Caco-2 (cell line): Measurements from ENCODE around the gene GMFB. TPM values are rescaled to one million over a fixed set of nuclear protein-coding genes. Genes with fewer than 3 reads are reported as not detected.

Experiments used
- BruUV-seq: library from RNA; stranded (reverse); fragments of 400-500 nt; replicated peaks from 2 replicates; lab custom pipeline; 2021; lab: Mats Ljungman, UMichigan
- CTCF ChIA-PET: fragments of 300-600 bp; sonication (Branson Sonifier 250); formaldehyde crosslinking; loops from one replicate; lab custom pipeline; 2022; ENCODE audit warnings: antibody characterized with exemption; lab: Charles Lee
- POLR2A ChIA-PET: fragments of 300-600 bp; sonication (Branson Sonifier 250); formaldehyde crosslinking; loops from one replicate; lab custom pipeline; 2022; ENCODE audit warnings: antibody characterized with exemption; lab: Charles Lee
- DNase-seq, 2 experiments: peaks; one replicate each; pipeline versions ENCODE4 v3.0.0 to v3.0.0-alpha.2; 2020 to 2022
- H3K27me3 ChIP-seq: replicated peaks from 2 replicates; pipeline ENCODE4 v1.6.0; 2011; ENCODE audit warnings: low read length; ENCODE audit not compliant: control insufficient read depth, insufficient read depth
- H3K36me3 ChIP-seq: 2 replicates; pipeline ENCODE4 v1.5.1; 2011; ENCODE audit warnings: low read length; ENCODE audit not compliant: control insufficient read depth, insufficient read depth
- H3K4me1 ChIP-seq: fragments of 250-450 bp; sonication (Bioruptor Pico); 2 replicates; pipeline ENCODE4 v1.5.1; 2020; ENCODE audit warnings: mild to moderate bottlenecking
- H3K4me3 ChIP-seq: 2 replicates; pipeline ENCODE4 v1.5.1; 2011; ENCODE audit warnings: low read depth, mild to moderate bottlenecking, control low read depth, low read length
- H3K9me3 ChIP-seq: fragments of 250-450 bp; sonication (Bioruptor Pico); 2 replicates; pipeline ENCODE4 v1.5.1; 2020; ENCODE audit warnings: mild to moderate bottlenecking, moderate library complexity
- H3K27ac Mint-ChIP-seq: one replicate; pipeline ENCODE4 v1.8.0; 2022; ENCODE audit warnings: mixed read lengths; ENCODE audit not compliant: unreplicated experiment
- H3K27me3 Mint-ChIP-seq: one replicate; pipeline ENCODE4 v1.8.0; 2022; ENCODE audit warnings: mixed read lengths; ENCODE audit not compliant: insufficient read depth, unreplicated experiment
- H3K36me3 Mint-ChIP-seq: one replicate; pipeline ENCODE4 v1.8.0; 2022; ENCODE audit warnings: mild to moderate bottlenecking, mixed read lengths; ENCODE audit not compliant: insufficient read depth, unreplicated experiment
- H3K4me1 Mint-ChIP-seq: one replicate; pipeline ENCODE4 v1.8.0; 2022; ENCODE audit warnings: low read depth, mixed read lengths; ENCODE audit not compliant: unreplicated experiment
- H3K4me3 Mint-ChIP-seq: one replicate; pipeline ENCODE4 v1.8.0; 2022; ENCODE audit warnings: mild to moderate bottlenecking, moderate library complexity, mixed read lengths; ENCODE audit not compliant: unreplicated experiment
- H3K9me3 Mint-ChIP-seq: one replicate; pipeline ENCODE4 v1.8.0; 2022; ENCODE audit warnings: mixed read lengths; ENCODE audit not compliant: unreplicated experiment
- CTCF ChIP-seq, 2 experiments: fragments of 200-600 bp in 1 of 2; IDR thresholded peaks; 1 replicate in 1 of 2; 2 replicates in 1 of 2; pipeline versions ENCODE4 v1.5.1 to v1.8.0; 2011 to 2022; ENCODE audit warnings: antibody characterized with exemption in 1 of 2, control low read depth in 1 of 2, inconsistent platforms in 1 of 2, low read depth in 1 of 2, low read length in 1 of 2, mild to moderate bottlenecking in 1 of 2, moderate library complexity in 1 of 2; ENCODE audit not compliant: insufficient read depth in 1 of 2, severe bottlenecking in 1 of 2, unreplicated experiment in 1 of 2
- intact Hi-C: fragments of 100-400 bp; cut with micrococcal nuclease; formaldehyde crosslinking; loops from one replicate; pipeline ENCODE4 v1.10.0; 2022; ENCODE audit not compliant: unreplicated experiment
- total RNA-seq: library from RNA; stranded (reverse); gene quantifications from 2 replicates; pipeline ENCODE4 v1.2.3, GENCODE V29; 2022

The GMFB gene
- total RNA-seq, 1 experiment from 2014 or later, result 67.4 TPM

DNA sequence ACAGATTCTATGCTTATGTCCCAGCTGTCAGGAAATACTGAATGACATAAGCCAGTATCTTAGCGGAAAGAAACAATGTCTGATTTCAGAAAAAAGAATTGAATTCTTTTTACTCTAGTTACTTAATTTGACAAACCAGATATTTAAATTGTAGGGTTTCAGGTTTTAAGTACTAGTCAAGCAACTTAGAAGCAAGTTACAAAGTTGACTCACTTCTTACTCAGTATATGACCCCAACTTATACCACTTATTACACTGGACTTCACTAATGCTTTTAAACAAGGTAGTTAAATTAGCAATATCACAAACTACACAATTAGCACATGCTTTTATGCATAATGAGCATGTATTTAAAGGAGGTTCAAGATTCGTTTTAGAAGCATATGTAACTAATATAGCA, 7.1 kb downstream of the GMFB start:
- Histone ChIP-seq H3K4me3 (no peak overlapping the region), H3K9me3 (no peaks in the 10 kb centered on the region), H3K4me1 (peaks cover 12% of the 10 kb centered on the region; the same call in 1 of the 2 replicates), H3K36me3 (no peaks in the 10 kb centered on the region), H3K27me3 (no peaks in the 10 kb centered on the region)
- intact Hi-C loops, result no loop called here
- peaks cover 19% of the 10 kb centered on the region for H3K4me1 Mint-ChIP-seq
- no peaks in the 10 kb centered on the region for H3K27me3 Mint-ChIP-seq
- ChIA-PET POLR2A (no interaction called here), CTCF (interaction anchor here (2.0 kb wide), 1 partner anchor 28 kb away, joined by 4 read pairs; the partner anchor contains the start of gene CGRRF1)
- no peaks in the 10 kb centered on the region for H3K9me3 Mint-ChIP-seq
- no peak for TF ChIP-seq CTCF (IDR thresholded peaks at IDR 0.05; ENCODE audit: insufficient read depth in 1 of 2, low read depth in 1 of 2, low read length in 1 of 2, severe bottlenecking in 1 of 2, unreplicated experiment in 1 of 2)
- no TSS peak for BruUV-seq
- peaks cover 35% of the 10 kb centered on the region for H3K36me3 Mint-ChIP-seq
- H3K4me3 Mint-ChIP-seq, result no peak overlapping the region
- DNase-seq, result no peak
- no peak overlapping the region for H3K27ac Mint-ChIP-seq

- POLR2A ChIA-PET, result no interaction called here
- no peak overlapping the region for H3K27ac Mint-ChIP-seq
- H3K4me3 ChIP-seq, result no peak overlapping the region
- peaks cover 12% of the 10 kb centered on the region; the same call in 1 of the 2 replicates for H3K4me1 ChIP-seq
- H3K9me3 Mint-ChIP-seq, result no peaks in the 10 kb centered on the region
- CTCF ChIA-PET, result no interaction called here
- no peak for DNase-seq
- no peak overlapping the region for H3K4me3 Mint-ChIP-seq
- intact Hi-C loops, result no loop called here
- no peaks in the 10 kb centered on the region for H3K27me3 Mint-ChIP-seq
- H3K36me3 Mint-ChIP-seq, result peaks cover 35% of the 10 kb centered on the region
- no peak for TF ChIP-seq CTCF (IDR thresholded peaks at IDR 0.05; ENCODE audit: insufficient read depth in 1 of 2, low read depth in 1 of 2, low read length in 1 of 2, severe bottlenecking in 1 of 2, unreplicated experiment in 1 of 2)
- no peaks in the 10 kb centered on the region for H3K27me3 ChIP-seq
- H3K4me1 Mint-ChIP-seq, result peaks cover 19% of the 10 kb centered on the region
- no peaks in the 10 kb centered on the region for H3K9me3 ChIP-seq
- BruUV-seq, result no TSS peak
- no peaks in the 10 kb centered on the region for H3K36me3 ChIP-seq
These were observed 7.8 kb downstream of the GMFB start for GRCh38 chr14:54480830-54481562.

GRCh38 chr14:54478636-54479215, 10.1 kb downstream of the GMFB start:
- Mint-ChIP-seq H3K9me3 (no peaks in the 10 kb centered on the region), H3K27ac (no peak overlapping the region), H3K4me1 (peaks cover 8% of the 10 kb centered on the region), H3K27me3 (no peaks in the 10 kb centered on the region), H3K36me3 (peaks cover 45% of the 10 kb centered on the region), H3K4me3 (no peak overlapping the region)
- intact Hi-C loops, result no loop called here
- DNase-seq, result no peak
- H3K4me3 ChIP-seq, result no peak overlapping the region
- H3K9me3 ChIP-seq, result no peaks in the 10 kb centered on the region
- POLR2A ChIA-PET, result no interaction called here
- no peaks in the 10 kb centered on the region for H3K27me3 ChIP-seq
- CTCF ChIA-PET, result no interaction called here
- peaks cover 17% of the 10 kb centered on the region for H3K4me1 ChIP-seq
- TF ChIP-seq CTCF (IDR thresholded peaks at IDR 0.05; ENCODE audit: insufficient read depth in 1 of 2, low read depth in 1 of 2, low read length in 1 of 2, severe bottlenecking in 1 of 2, unreplicated experiment in 1 of 2), result no peak
- no peaks in the 10 kb centered on the region for H3K36me3 ChIP-seq
- no TSS peak for BruUV-seq
